CD4-positive, alpha-beta T cell treated with Interleukin-15 for 4 hours (primary cell): ENCODE results near the gene SYT14.
"Not testable (repeated sequence)": the region's sequence is repeated elsewhere in the genome, so short reads cannot be mapped to it uniquely, and the experiment has no call there.

Experiments
- DNase-seq: peaks from one replicate; pipeline ENCODE4 v3.0.0-alpha.2; 2020; ENCODE audit warnings: low spot score

Gene SYT14

GRCh38 chr1:209937996-209938959 lies at the start of gene SYT14:
SYT14 (plus strand) TSS chr1:209938217; CDS start chr1:209938265, 48 bp downstream.
- DNase-seq = no peak

DNA sequence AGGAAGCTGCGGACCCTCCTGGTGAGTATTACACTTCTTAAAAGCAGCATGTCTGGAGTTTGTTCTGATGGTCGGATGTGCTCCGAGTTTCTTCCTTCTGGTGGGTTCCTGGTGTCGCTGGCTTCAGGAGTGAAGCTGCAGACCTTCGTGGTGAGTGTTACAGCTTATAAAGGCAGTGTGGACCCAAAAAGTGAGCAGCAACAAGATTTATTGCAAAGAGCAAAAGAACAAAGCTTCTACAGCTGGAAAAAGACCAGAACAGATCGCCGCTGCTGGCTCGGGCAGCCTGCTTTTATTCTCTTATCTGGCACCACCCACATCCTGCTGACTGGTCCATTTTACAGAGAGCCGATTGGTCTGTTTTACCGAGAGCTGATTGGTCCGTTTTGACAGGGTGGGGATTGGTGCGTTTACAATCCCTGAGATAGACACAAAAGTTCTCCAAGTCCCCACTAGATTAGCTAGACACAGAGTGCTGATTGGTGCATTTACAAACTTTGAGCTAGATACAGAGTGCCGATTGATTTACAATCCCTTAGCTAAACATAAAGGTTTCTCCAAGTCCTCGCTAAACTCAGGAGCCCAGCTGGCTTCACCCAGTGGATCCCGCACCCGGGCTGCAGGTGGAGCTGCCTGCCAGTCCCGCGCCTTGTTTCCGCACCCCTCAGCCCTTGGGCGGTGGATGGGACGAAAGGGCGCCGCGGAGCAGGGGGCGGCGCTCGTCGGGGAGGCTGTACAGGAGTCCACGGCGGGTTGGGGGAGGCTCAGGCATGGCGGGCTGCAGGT lies 49.5 kb upstream of the SYT14 start:
- not testable (repeated sequence) for DNase-seq

DNA sequence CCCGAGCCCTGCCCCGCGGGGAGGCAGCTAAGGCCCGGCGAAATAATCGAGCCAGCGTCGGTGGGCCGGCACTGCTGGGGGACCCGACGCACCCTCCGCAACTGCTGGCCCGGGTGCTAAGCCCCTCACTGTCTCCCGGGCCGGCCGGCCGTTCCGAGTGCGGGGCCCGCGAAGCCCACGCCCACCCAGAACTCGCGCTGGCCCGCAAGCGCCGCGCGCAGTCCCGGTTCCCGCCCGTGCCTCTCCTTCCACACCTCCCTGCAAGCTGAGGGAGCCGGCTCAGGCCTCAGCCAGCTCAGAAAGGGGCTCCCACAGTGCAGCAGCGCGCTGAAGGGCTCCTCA lies 49.0 kb upstream of the SYT14 start:
- no peak for DNase-seq

GRCh38 chr1:209890641-209891330 lies 47.2 kb upstream of the SYT14 start:
- DNase-seq = no peak

- DNase-seq = no peak
Observed at GRCh38 chr1:209893751-209894150, 44.3 kb upstream of the SYT14 start.

- DNase-seq = no peak
Observed at GRCh38 chr1:209895709-209896108, 42.3 kb upstream of the SYT14 start.

DNA sequence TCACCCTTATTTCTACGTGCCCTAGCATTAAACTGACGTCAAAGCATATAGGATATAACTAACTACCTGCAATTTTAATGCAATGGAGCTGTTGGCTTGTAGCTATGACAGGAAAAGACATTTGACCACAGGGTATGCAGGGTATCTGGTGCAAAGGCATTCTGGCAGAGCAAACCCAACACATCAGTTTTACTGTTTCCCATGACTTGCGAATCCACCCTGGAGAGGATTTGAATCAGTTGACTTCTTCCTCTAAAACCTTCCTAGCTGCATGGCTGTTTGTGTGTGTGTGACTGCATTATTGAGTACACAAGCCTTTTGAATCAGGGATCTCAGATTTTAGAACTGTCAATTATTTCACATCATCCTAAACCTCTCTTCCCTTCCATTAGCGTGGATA lies 41.7 kb upstream of the SYT14 start:
- no peak for DNase-seq

GRCh38 chr1:209898271-209898670 lies 39.7 kb upstream of the SYT14 start:
- not testable (repeated sequence) for DNase-seq

- DNase-seq = not testable (repeated sequence)
Observed at GRCh38 chr1:209898851-209899250, 39.2 kb upstream of the SYT14 start.

- DNase-seq = no peak
Observed at GRCh38 chr1:209899948-209900347, 38.1 kb upstream of the SYT14 start.

DNA sequence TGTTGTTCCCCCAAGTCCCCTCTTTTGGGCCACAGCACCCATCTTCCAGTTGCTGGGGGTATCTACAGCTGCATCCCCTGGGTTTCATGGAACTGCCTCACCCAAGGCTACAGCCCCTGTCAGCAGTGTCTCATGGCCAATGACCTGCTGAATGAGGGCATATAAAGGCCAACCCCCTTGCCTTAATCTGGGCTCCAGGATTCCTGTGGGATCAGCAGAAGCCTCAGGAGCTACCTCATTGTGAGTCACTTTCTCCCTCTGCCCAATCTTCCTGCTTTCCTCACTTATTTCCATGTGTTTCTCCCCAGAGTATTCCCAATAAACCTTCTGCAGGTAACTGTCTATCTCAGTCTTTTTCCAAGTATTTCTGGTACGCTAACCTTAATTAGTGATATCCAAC lies 37.3 kb upstream of the SYT14 start:
- DNase-seq = no peak

GRCh38 chr1:209901211-209901610 lies 36.8 kb upstream of the SYT14 start:
- no peak for DNase-seq

- DNase-seq = not testable (repeated sequence)
Observed at GRCh38 chr1:209904774-209905173, 33.2 kb upstream of the SYT14 start.

GRCh38 chr1:209911746-209912145 lies 26.3 kb upstream of the SYT14 start:
- no peak for DNase-seq

DNA sequence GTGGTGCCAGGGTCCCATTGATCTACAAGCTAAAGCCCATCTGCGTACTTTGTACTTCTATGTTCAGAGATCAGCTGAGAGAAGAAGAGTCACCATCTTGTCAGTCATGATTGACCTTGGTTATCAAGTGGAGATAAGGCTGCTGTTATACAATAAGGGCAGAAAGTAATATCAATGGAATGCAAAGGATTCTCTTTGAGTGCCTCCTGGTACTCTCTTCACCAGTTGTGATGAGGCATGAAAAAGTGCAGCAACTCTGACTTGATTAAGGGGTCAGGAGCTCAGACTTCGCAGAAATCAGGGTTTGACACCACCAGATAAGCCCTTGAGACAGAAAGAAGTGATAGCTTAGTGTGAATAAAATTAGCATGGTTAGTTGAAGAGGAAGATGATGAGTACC lies 25.7 kb upstream of the SYT14 start:
- DNase-seq = no peak

GRCh38 chr1:209919637-209920036 lies 18.4 kb upstream of the SYT14 start:
- not testable (repeated sequence) for DNase-seq

- DNase-seq = no peak
Observed at GRCh38 chr1:209920844-209921243, 17.2 kb upstream of the SYT14 start.

GRCh38 chr1:209924390-209924789 lies 13.6 kb upstream of the SYT14 start:
- DNase-seq = no peak

DNA sequence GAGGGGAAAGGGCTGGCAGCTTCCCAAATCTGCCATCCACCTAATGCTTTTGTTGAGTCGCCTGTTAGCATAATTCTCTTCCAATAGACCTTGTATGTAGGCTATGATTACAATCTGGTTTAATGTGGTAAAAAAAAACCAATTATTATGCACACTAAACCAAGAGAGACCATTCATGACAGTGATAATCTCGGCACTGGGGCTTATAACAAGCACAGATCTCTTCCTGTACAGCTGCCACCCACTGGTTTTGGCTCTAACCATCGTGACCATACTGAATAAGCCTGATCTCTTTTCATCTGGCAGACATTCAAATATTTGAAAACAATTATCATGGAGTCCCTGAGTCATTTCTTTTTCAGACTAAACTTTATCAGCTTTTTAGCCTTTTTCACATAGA lies 12.0 kb upstream of the SYT14 start:
- no peak for DNase-seq

DNA sequence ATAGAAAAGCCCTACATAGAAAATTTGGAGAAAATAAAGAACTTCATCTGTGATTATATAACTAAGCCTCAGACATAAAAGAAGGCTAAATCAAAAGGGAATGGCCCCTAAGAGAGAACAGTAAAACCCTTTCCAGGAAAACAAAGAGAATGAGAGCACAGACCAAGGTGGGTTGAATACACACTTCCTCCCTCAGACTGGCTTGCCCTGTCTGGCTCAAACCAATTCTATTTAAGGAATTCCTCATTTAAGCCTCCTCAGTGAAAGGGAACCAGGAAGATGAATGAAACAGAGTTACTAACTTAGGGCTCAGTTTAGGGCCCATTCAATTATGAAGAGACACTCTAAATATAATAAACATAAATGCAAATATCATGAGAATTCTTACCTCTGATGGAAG lies 10.6 kb upstream of the SYT14 start:
- DNase-seq = no peak

DNA sequence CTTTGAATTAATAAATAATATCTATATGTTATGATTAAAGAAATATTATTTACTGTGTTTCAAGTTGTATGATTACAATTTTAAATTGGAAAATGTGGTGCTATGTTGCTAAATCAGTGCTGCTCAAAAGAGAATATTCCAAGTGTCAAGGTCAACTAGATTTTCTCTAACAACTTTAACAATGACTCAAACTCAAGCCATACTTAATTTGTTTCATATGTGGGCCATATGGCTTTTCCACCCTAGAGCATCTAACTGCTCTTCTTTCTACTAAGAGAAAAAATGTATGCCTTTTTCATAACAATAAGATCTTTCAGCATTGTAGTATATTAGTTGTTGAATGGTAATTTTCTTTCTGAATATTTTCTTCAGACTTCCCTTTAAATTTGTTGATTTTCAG lies 8.3 kb upstream of the SYT14 start:
- DNase-seq = no peak

DNA sequence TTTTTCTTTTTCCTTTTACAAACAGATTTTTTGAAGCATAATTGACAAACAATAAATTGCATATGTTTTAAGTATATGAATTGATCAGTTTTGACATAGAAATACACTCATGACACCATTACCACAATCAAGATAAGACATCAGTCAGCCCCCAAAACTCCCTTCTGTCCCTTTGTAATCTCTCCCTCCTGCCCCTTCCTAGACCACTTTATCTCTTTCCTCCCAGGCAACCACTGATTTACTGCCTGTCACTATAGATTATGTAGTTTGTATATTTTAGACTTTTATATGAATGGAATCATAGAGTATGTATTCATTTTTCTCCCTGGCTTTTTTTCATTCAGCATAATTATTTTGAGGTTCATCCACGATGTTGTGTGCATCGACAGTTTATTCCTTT lies 6.9 kb upstream of the SYT14 start:
- no peak for DNase-seq

- no peak for DNase-seq
Observed at GRCh38 chr1:209936125-209936524, 1.9 kb upstream of the SYT14 start.
